Caco-2 (cell line): Measurements from ENCODE around the gene EML4. TPM values are rescaled to one million over a fixed set of nuclear protein-coding genes. Genes with fewer than 3 reads are reported as not detected.

Experiments used
- BruUV-seq: library from RNA; stranded (reverse); fragments of 400-500 nt; replicated peaks from 2 replicates; lab custom pipeline; 2021; lab: Mats Ljungman, UMichigan
- CTCF ChIA-PET: fragments of 300-600 bp; sonication (Branson Sonifier 250); formaldehyde crosslinking; loops from one replicate; lab custom pipeline; 2022; ENCODE audit warnings: antibody characterized with exemption; lab: Charles Lee
- POLR2A ChIA-PET: fragments of 300-600 bp; sonication (Branson Sonifier 250); formaldehyde crosslinking; loops from one replicate; lab custom pipeline; 2022; ENCODE audit warnings: antibody characterized with exemption; lab: Charles Lee
- DNase-seq, 2 experiments: peaks; one replicate each; pipeline versions ENCODE4 v3.0.0 to v3.0.0-alpha.2; 2020 to 2022
- H3K27me3 ChIP-seq: replicated peaks from 2 replicates; pipeline ENCODE4 v1.6.0; 2011; ENCODE audit warnings: low read length; ENCODE audit not compliant: control insufficient read depth, insufficient read depth
- H3K36me3 ChIP-seq: 2 replicates; pipeline ENCODE4 v1.5.1; 2011; ENCODE audit warnings: low read length; ENCODE audit not compliant: control insufficient read depth, insufficient read depth
- H3K4me1 ChIP-seq: fragments of 250-450 bp; sonication (Bioruptor Pico); 2 replicates; pipeline ENCODE4 v1.5.1; 2020; ENCODE audit warnings: mild to moderate bottlenecking
- H3K4me3 ChIP-seq: 2 replicates; pipeline ENCODE4 v1.5.1; 2011; ENCODE audit warnings: low read depth, mild to moderate bottlenecking, control low read depth, low read length
- H3K9me3 ChIP-seq: fragments of 250-450 bp; sonication (Bioruptor Pico); 2 replicates; pipeline ENCODE4 v1.5.1; 2020; ENCODE audit warnings: mild to moderate bottlenecking, moderate library complexity
- H3K27ac Mint-ChIP-seq: one replicate; pipeline ENCODE4 v1.8.0; 2022; ENCODE audit warnings: mixed read lengths; ENCODE audit not compliant: unreplicated experiment
- H3K27me3 Mint-ChIP-seq: one replicate; pipeline ENCODE4 v1.8.0; 2022; ENCODE audit warnings: mixed read lengths; ENCODE audit not compliant: insufficient read depth, unreplicated experiment
- H3K36me3 Mint-ChIP-seq: one replicate; pipeline ENCODE4 v1.8.0; 2022; ENCODE audit warnings: mild to moderate bottlenecking, mixed read lengths; ENCODE audit not compliant: insufficient read depth, unreplicated experiment
- H3K4me1 Mint-ChIP-seq: one replicate; pipeline ENCODE4 v1.8.0; 2022; ENCODE audit warnings: low read depth, mixed read lengths; ENCODE audit not compliant: unreplicated experiment
- H3K4me3 Mint-ChIP-seq: one replicate; pipeline ENCODE4 v1.8.0; 2022; ENCODE audit warnings: mild to moderate bottlenecking, moderate library complexity, mixed read lengths; ENCODE audit not compliant: unreplicated experiment
- H3K9me3 Mint-ChIP-seq: one replicate; pipeline ENCODE4 v1.8.0; 2022; ENCODE audit warnings: mixed read lengths; ENCODE audit not compliant: unreplicated experiment
- CTCF ChIP-seq, 2 experiments: fragments of 200-600 bp in 1 of 2; IDR thresholded peaks; 1 replicate in 1 of 2; 2 replicates in 1 of 2; pipeline versions ENCODE4 v1.5.1 to v1.8.0; 2011 to 2022; ENCODE audit warnings: antibody characterized with exemption in 1 of 2, control low read depth in 1 of 2, inconsistent platforms in 1 of 2, low read depth in 1 of 2, low read length in 1 of 2, mild to moderate bottlenecking in 1 of 2, moderate library complexity in 1 of 2; ENCODE audit not compliant: insufficient read depth in 1 of 2, severe bottlenecking in 1 of 2, unreplicated experiment in 1 of 2
- intact Hi-C: fragments of 100-400 bp; cut with micrococcal nuclease; formaldehyde crosslinking; loops from one replicate; pipeline ENCODE4 v1.10.0; 2022; ENCODE audit not compliant: unreplicated experiment
- total RNA-seq: library from RNA; stranded (reverse); gene quantifications from 2 replicates; pipeline ENCODE4 v1.2.3, GENCODE V29; 2022

Gene EML4
- total RNA-seq, 1 experiment from 2014 or later, result 125 TPM

- no peaks in the 10 kb centered on the region for H3K36me3 ChIP-seq
- H3K27me3 ChIP-seq, result no peaks in the 10 kb centered on the region
- peak overlapping the region; percentile 95 for H3K27ac Mint-ChIP-seq
- peak overlapping the region; percentile 71 for H3K4me3 Mint-ChIP-seq
- DNase-seq, result peak; percentile 91 to 96
- H3K9me3 Mint-ChIP-seq, result no peaks in the 10 kb centered on the region
- ChIA-PET CTCF (interaction anchor here (0.9 to 1.3 kb wide), 3 partner anchors 9 to 54 kb away, joined by 4 to 10 read pairs (median 7); no protein-coding TSS in a partner anchor), POLR2A (interaction anchor here (0.6 to 1.9 kb wide), 15 partner anchors 9 to 414 kb away, joined by 3 to 32 read pairs (median 3); partner anchors contain the start of gene EML4)
- peaks cover 15% of the 10 kb centered on the region for H3K36me3 Mint-ChIP-seq
- peaks cover 53% of the 10 kb centered on the region for H3K4me1 ChIP-seq
- H3K9me3 ChIP-seq, result no peaks in the 10 kb centered on the region
- TSS peak; percentile 98 for BruUV-seq
- H3K4me1 Mint-ChIP-seq, result peaks cover 55% of the 10 kb centered on the region
- H3K4me3 ChIP-seq, result peak overlapping the region; percentile 17
- intact Hi-C loops, result loop anchor here (1.0 to 2.0 kb wide), 7 partner anchors 9 to 97 kb away; partner anchors contain the start of gene EML4
- H3K27me3 Mint-ChIP-seq, result no peaks in the 10 kb centered on the region
- TF ChIP-seq CTCF (IDR thresholded peaks at IDR 0.05; ENCODE audit: insufficient read depth in 1 of 2, low read depth in 1 of 2, low read length in 1 of 2, severe bottlenecking in 1 of 2, unreplicated experiment in 1 of 2), result no peak
Measured at GRCh38 chr2:42141687-42142546, 27.2 kb upstream of the EML4 start.

DNA sequence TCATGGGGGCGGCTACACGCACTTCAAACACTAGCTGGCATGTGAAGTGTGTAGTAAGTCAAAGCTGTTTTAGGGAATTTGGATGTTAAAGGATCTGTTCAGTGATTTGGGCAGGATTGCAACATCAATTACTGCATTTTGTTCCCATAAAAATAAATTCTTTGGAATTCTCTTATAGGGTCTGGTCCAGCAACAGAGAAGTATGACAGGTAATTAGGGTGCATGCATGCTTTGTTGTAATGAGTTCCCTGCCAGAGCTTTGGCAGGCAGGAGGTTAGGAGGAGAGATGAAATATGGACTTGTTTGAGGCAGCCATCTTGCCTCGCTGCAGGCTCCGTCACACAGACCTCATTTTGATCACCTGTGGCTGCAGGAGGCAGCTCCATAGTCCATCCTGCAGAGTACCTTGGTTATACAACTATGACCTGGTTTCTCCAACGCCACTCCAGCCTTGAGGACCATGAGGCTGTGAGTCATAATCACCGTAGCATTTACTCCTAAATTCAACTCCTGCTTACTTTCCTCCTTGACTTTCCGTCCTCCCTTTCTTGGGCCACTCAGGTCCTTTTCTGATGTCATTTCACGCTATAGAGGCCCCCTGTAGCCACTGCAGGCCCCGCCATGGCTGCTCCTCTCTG lies 26.5 kb upstream of the EML4 start:
- no peak for TF ChIP-seq CTCF (IDR thresholded peaks at IDR 0.05; ENCODE audit: insufficient read depth in 1 of 2, low read depth in 1 of 2, low read length in 1 of 2, severe bottlenecking in 1 of 2, unreplicated experiment in 1 of 2)
- peak overlapping the region; percentile 17 for H3K4me3 ChIP-seq
- H3K4me1 Mint-ChIP-seq, result peaks cover 48% of the 10 kb centered on the region
- no peaks in the 10 kb centered on the region for H3K27me3 Mint-ChIP-seq
- no peaks in the 10 kb centered on the region for H3K36me3 ChIP-seq
- peaks cover 50% of the 10 kb centered on the region for H3K4me1 ChIP-seq
- peak overlapping the region; percentile 71 for H3K4me3 Mint-ChIP-seq
- BruUV-seq, result no TSS peak
- H3K9me3 ChIP-seq, result no peaks in the 10 kb centered on the region
- no peaks in the 10 kb centered on the region for H3K27me3 ChIP-seq
- ChIA-PET CTCF (no interaction called here), POLR2A (interaction anchor here (0.9 to 1.9 kb wide), 6 partner anchors 10 to 53 kb away, joined by 3 to 32 read pairs (median 5); no protein-coding TSS in a partner anchor)
- intact Hi-C loops, result loop anchor here (1.0 kb wide), 2 partner anchors 46 to 54 kb away; no protein-coding TSS in a partner anchor
- H3K36me3 Mint-ChIP-seq, result peaks cover 9% of the 10 kb centered on the region
- peak overlapping the region; percentile 95 for H3K27ac Mint-ChIP-seq
- DNase-seq, result peak in 1 of 2 experiments; percentile 57
- no peaks in the 10 kb centered on the region for H3K9me3 Mint-ChIP-seq

- intact Hi-C loops, result no loop called here
- BruUV-seq, result no TSS peak
- H3K4me3 Mint-ChIP-seq, result no peak overlapping the region
- ChIA-PET POLR2A (interaction anchor here (0.6 to 1.0 kb wide), 3 partner anchors 15 to 46 kb away, joined by 3 to 7 read pairs (median 4); partner anchors contain the start of gene EML4), CTCF (no interaction called here)
- H3K9me3 Mint-ChIP-seq, result no peaks in the 10 kb centered on the region
- no peak overlapping the region for H3K4me3 ChIP-seq
- no peak overlapping the region for H3K27ac Mint-ChIP-seq
- H3K27me3 ChIP-seq, result no peaks in the 10 kb centered on the region
- DNase-seq, result no peak
- no peaks in the 10 kb centered on the region; the same call in 1 of the 2 replicates for H3K9me3 ChIP-seq
- no peaks in the 10 kb centered on the region for H3K36me3 Mint-ChIP-seq
- no peaks in the 10 kb centered on the region for H3K27me3 Mint-ChIP-seq
- H3K4me1 ChIP-seq, result peaks cover 19% of the 10 kb centered on the region
- H3K36me3 ChIP-seq, result no peaks in the 10 kb centered on the region
- no peak for TF ChIP-seq CTCF (IDR thresholded peaks at IDR 0.05; ENCODE audit: insufficient read depth in 1 of 2, low read depth in 1 of 2, low read length in 1 of 2, severe bottlenecking in 1 of 2, unreplicated experiment in 1 of 2)
- H3K4me1 Mint-ChIP-seq, result peaks cover 20% of the 10 kb centered on the region
Measured at GRCh38 chr2:42147641-42148274, 21.4 kb upstream of the EML4 start.
